Measurements from ENCODE around the gene CELF3. TPM values are rescaled to one million over a fixed set of nuclear protein-coding genes. Genes with fewer than 3 reads are reported as not detected.

CELF3 gene
- total and polyA plus RNA-seq, 9 of the 15 experiments (the other 6 are each of a cell fraction or from before 2014, with no cell fraction given), result not detected

DNA sequence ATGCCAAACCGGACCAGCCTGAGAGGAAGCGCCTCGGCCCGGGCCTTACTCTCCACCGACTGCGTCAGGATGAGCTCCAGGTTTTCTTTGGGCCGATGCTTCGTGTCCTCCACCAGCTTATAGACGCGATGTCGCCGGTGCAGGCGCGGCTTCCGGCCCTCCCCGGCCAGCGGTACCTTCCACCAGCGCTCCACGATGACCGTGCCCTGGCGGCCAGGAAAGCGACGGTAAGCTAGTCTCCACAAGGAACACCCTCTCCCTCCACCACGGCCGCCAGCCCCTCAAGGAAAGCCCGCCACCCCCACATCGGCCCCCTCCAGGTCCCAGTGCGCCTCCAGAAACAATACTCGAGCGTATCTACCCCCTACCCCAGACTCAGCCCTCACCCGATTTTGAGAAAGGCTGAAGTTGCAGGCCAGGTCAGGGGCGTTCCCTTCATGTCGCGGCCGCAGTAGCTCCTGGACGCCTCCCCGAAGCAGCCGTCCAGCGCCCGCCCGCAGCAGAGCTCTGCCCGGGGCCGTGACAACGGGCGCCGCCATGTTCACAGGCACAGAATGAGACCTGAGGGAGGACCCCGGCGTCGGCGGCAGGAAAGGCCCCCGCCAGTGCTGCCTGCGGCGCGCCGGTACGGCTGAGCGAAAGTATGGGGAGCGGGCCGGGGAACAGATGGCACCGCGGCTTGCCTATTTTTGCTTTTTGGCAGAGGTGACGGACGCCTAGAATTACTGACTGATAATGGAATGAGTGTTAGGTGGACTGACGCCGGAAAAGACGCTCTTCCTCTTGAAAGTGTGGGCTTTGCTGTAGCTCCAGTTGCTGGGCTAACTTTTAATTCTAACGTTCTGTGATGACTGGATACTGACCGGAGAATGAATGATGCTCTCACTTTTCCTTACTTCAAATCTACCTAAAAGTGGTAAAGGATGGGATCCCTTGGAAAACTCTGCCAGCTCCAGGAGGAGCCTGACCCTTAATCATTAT lies 46.6 kb upstream of the CELF3 start, which contains the start of gene MRPL9 (continued):
- TF ChIP-seq, protein P1, sequence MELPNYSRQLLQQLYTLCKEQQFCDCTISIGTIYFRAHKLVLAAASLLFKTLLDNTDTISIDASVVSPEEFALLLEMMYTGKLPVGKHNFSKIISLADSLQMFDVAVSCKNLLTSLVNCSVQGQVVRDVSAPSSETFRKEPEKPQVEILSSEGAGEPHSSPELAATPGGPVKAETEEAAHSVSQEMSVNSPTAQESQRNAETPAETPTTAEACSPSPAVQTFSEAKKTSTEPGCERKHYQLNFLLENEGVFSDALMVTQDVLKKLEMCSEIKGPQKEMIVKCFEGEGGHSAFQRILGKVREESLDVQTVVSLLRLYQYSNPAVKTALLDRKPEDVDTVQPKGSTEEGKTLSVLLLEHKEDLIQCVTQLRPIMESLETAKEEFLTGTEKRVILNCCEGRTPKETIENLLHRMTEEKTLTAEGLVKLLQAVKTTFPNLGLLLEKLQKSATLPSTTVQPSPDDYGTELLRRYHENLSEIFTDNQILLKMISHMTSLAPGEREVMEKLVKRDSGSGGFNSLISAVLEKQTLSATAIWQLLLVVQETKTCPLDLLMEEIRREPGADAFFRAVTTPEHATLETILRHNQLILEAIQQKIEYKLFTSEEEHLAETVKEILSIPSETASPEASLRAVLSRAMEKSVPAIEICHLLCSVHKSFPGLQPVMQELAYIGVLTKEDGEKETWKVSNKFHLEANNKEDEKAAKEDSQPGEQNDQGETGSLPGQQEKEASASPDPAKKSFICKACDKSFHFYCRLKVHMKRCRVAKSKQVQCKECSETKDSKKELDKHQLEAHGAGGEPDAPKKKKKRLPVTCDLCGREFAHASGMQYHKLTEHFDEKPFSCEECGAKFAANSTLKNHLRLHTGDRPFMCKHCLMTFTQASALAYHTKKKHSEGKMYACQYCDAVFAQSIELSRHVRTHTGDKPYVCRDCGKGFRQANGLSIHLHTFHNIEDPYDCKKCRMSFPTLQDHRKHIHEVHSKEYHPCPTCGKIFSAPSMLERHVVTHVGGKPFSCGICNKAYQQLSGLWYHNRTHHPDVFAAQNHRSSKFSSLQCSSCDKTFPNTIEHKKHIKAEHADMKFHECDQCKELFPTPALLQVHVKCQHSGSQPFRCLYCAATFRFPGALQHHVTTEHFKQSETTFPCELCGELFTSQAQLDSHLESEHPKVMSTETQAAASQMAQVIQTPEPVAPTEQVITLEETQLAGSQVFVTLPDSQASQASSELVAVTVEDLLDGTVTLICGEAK (IDR thresholded peaks at IDR 0.05), result peak; percentile 40; the same call in 1 of the 2 replicates
- TF ChIP-seq, protein P1 (CRISPR knock-in tag; IDR thresholded peaks at IDR 0.05), result no peak
- TF ChIP-seq ZNF431 (CRISPR knock-in tag; IDR thresholded peaks at IDR 0.05), result 0 out of 2 replicates have a peak, but pooled peaks have one; percentile 43
- TF ChIP-seq MEF2A (IDR thresholded peaks at IDR 0.05; ENCODE audit: control insufficient read depth, low read depth, low read length), result no peak
- TF ChIP-seq, protein P2, sequence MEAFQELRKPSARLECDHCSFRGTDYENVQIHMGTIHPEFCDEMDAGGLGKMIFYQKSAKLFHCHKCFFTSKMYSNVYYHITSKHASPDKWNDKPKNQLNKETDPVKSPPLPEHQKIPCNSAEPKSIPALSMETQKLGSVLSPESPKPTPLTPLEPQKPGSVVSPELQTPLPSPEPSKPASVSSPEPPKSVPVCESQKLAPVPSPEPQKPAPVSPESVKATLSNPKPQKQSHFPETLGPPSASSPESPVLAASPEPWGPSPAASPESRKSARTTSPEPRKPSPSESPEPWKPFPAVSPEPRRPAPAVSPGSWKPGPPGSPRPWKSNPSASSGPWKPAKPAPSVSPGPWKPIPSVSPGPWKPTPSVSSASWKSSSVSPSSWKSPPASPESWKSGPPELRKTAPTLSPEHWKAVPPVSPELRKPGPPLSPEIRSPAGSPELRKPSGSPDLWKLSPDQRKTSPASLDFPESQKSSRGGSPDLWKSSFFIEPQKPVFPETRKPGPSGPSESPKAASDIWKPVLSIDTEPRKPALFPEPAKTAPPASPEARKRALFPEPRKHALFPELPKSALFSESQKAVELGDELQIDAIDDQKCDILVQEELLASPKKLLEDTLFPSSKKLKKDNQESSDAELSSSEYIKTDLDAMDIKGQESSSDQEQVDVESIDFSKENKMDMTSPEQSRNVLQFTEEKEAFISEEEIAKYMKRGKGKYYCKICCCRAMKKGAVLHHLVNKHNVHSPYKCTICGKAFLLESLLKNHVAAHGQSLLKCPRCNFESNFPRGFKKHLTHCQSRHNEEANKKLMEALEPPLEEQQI (IDR thresholded peaks at IDR 0.05), result no peak
- TF ChIP-seq, protein P3, sequence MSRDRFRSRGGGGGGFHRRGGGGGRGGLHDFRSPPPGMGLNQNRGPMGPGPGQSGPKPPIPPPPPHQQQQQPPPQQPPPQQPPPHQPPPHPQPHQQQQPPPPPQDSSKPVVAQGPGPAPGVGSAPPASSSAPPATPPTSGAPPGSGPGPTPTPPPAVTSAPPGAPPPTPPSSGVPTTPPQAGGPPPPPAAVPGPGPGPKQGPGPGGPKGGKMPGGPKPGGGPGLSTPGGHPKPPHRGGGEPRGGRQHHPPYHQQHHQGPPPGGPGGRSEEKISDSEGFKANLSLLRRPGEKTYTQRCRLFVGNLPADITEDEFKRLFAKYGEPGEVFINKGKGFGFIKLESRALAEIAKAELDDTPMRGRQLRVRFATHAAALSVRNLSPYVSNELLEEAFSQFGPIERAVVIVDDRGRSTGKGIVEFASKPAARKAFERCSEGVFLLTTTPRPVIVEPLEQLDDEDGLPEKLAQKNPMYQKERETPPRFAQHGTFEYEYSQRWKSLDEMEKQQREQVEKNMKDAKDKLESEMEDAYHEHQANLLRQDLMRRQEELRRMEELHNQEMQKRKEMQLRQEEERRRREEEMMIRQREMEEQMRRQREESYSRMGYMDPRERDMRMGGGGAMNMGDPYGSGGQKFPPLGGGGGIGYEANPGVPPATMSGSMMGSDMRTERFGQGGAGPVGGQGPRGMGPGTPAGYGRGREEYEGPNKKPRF (IDR thresholded peaks at IDR 0.05; ENCODE audit: low read depth, low read length), result no peak
- no peak for TF ChIP-seq ZC3H8 (IDR thresholded peaks at IDR 0.05)
- TF ChIP-seq CHD4 (IDR thresholded peaks at IDR 0.05; ENCODE audit: insufficient read depth, insufficient replicate concordance, low read depth, low read length, poor library complexity, severe bottlenecking), result no peak
- peak; percentile 49; the same call in 1 of the 2 replicates for TF ChIP-seq ZNF263 (CRISPR knock-in tag; IDR thresholded peaks at IDR 0.05; ENCODE audit: borderline replicate concordance)
- peak; percentile 68 to 79; a peak in 2 of 4 replicates for TF ChIP-seq SIN3A (IDR thresholded peaks at IDR 0.05; ENCODE audit: borderline replicate concordance in 2 of 2, control insufficient read depth in 1 of 2, low read depth in 2 of 2, low read length in 2 of 2)
- no peak for TF ChIP-seq SRSF3 (IDR thresholded peaks at IDR 0.05; ENCODE audit: insufficient read depth, low read length)
